Psoas muscle (tissue), 8 donors: ENCODE data around the gene RBM20. TPM values are rescaled to one million over a fixed set of nuclear protein-coding genes. Genes with fewer than 3 reads are reported as not detected.
A peak's percentile ranks its signal among the peaks of the same experiment; 100 is the strongest.

ENCODE experiments used
- ATAC-seq, 4 donors: fragments of 200-7000 bp; cut with Tn5 transposase; one replicate each; pipeline ENCODE4 v1.9.1; 2020; ENCODE audit warnings: moderate library complexity in 3 of 4, mild to moderate bottlenecking in 2 of 4
- DNase-seq, 2 donors: peaks; one replicate each; pipeline ENCODE4 v3.0.0-alpha.2; 2020
- H3K27ac ChIP-seq: fragments of 200-600 bp; one replicate; pipeline ENCODE4 v1.8.0; 2022
- H3K27me3 ChIP-seq, 3 donors: fragments of 200-600 bp in 1 of 3; one replicate each; pipeline versions ENCODE4 v1.6.1 to v1.8.0; 2013 to 2022; ENCODE audit warnings: low read length in 2 of 3, mild to moderate bottlenecking in 2 of 3, moderate library complexity in 1 of 3; ENCODE audit not compliant: insufficient read depth in 3 of 3
- H3K36me3 ChIP-seq, 2 donors: fragments of 200-600 bp in 1 of 2; one replicate each; pipeline versions ENCODE4 v1.6.1 to v1.8.0; 2013 to 2022; ENCODE audit warnings: low read depth in 1 of 2, mild to moderate bottlenecking in 1 of 2, moderate library complexity in 1 of 2; ENCODE audit not compliant: insufficient read depth in 1 of 2
- H3K4me1 ChIP-seq: fragments of 200-600 bp; one replicate; pipeline ENCODE4 v1.8.0; 2022
- H3K4me3 ChIP-seq: fragments of 200-600 bp; one replicate; pipeline ENCODE4 v1.8.0; 2022; ENCODE audit warnings: mild to moderate bottlenecking
- H3K9me3 ChIP-seq: fragments of 200-600 bp; one replicate; pipeline ENCODE4 v1.8.0; 2022
- CTCF ChIP-seq: fragments of 200-600 bp; IDR thresholded peaks from one replicate; pipeline ENCODE4 v1.8.0; 2022; ENCODE audit warnings: antibody characterized with exemption
- WGBS, 3 donors: extraction: QIAGEN DNeasy Blood & Tissue Kit; methylation state at CpG; one replicate each; pipeline versions ENCODE4 v1.1.6 to v1.1.7; 2013; 5-methylcytosine and 5-hydroxymethylcytosine counted together
- intact Hi-C, 2 donors: fragments of 100-400 bp; cut with DNase I; formaldehyde crosslinking; loops; one replicate each; pipeline versions ENCODE4 v1.11.0 to v1.14.2; 2022
- polyA plus RNA-seq, 3 donors: library from polyadenylated mRNA; stranded (reverse); fragments of 200-250 nt; gene quantifications; one replicate each; pipeline ENCODE4 v1.2.3, GENCODE V29; 2013
- total RNA-seq, 4 donors: library from RNA; stranded (reverse); fragmentation: NEBNext Ultra II Directional in 2 of 4; extraction: Animal tissue kit (Norgen Biotek cat#: 25700) in 2 of 4; gene quantifications; one replicate each; pipeline versions ENCODE4 v1.2.1 to v1.2.4, GENCODE V29; 2021 to 2023
- donor health status: healthy with polysubstance abuse.
- donor health status: DM: no; HTN: no; CAD: no; lungs with moderate emphysema.
- donor health status: Bipolar disorder and iron deficiency.
- donor health status: healthy.
- donor health status: DM: yes; HTN: yes; CAD: no.
- donor health status: DM: no; HTN: no; CAD: no.
- donor health status: DM: no; HTN: no; CAD: no.
- donor health status: DM: yes; HTN: yes; CAD: no.

The RBM20 gene
- total and polyA plus RNA-seq, 7 donors: 1.6 to 48.8 (median 14.2) TPM

DNA sequence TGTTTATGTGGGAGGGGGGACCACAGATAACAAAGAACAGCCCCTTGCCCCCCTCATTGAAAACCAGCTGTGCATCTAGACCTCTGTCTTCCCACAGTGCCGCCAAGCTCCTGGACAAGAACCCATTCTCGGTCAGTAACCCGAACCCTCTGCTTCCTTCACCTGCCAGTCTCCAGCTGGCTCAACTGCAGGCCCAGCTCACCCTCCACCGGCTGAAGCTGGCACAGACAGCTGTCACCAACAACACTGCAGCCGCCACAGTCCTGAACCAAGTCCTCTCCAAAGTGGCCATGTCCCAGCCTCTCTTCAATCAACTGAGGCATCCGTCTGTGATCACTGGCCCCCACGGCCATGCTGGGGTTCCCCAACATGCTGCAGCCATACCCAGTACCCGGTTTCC lies 136.6 kb downstream of the RBM20 start:
- Histone ChIP-seq H3K4me1 (peaks cover 55% of the 10 kb centered on the region), H3K27me3 (no peaks in the 10 kb centered on the region), H3K4me3 (no peak overlapping the region), H3K9me3 (no peaks in the 10 kb centered on the region), H3K36me3 (peaks cover 0 to 25% of the 10 kb centered on the region in 2 donors), H3K27ac (peak overlapping the region; percentile 72)
- intact Hi-C loops: loop anchor here in 1 of 2 donors (5.0 kb wide), 1 partner anchor 33 kb away; no protein-coding TSS in a partner anchor
- WGBS, 3 donors: 30 to 41% (median 31%) methylated on average over 8 of the region's 8 CpGs
- DNase-seq: peak; percentile 55 to 84
- peak; percentile 85 to 96 (median 89) for ATAC-seq
- peak; percentile 43 for TF ChIP-seq CTCF

DNA sequence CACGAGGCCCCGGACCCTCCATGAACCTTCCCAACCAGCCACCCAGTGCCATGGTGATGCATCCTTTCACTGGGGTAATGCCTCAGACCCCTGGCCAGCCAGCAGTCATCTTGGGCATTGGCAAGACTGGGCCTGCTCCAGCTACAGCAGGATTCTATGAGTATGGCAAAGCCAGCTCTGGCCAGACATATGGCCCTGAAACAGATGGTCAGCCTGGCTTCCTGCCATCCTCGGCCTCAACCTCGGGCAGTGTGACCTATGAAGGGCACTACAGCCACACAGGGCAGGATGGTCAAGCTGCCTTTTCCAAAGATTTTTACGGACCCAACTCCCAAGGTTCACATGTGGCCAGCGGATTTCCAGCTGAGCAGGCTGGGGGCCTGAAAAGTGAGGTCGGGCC lies 137.0 kb downstream of the RBM20 start:
- peak overlapping the region; percentile 72 for H3K27ac ChIP-seq
- H3K4me3 ChIP-seq: no peak overlapping the region
- no peak for TF ChIP-seq CTCF
- peaks cover 55% of the 10 kb centered on the region for H3K4me1 ChIP-seq
- intact Hi-C loops: loop anchor here in 1 of 2 donors (5.0 kb wide), 1 partner anchor 34 kb away; no protein-coding TSS in a partner anchor
- ATAC-seq: peak; percentile 32 to 67 (median 42)
- peaks cover 0 to 29% of the 10 kb centered on the region in 2 donors for H3K36me3 ChIP-seq
- WGBS, 3 donors: 40 to 64% (median 49%) methylated on average over 7 of the region's 7 CpGs
- H3K9me3 ChIP-seq: no peaks in the 10 kb centered on the region
- DNase-seq: peak; percentile 29 to 75
- H3K27me3 ChIP-seq: no peaks in the 10 kb centered on the region

GRCh38 chr10:110782616-110783015 lies 138.5 kb downstream of the RBM20 start:
- TF ChIP-seq CTCF: no peak
- ATAC-seq (no peak), DNase-seq (no peak)
- Histone ChIP-seq H3K9me3 (no peaks in the 10 kb centered on the region), H3K27ac (no peak overlapping the region), H3K4me3 (no peak overlapping the region), H3K27me3 (no peaks in the 10 kb centered on the region), H3K4me1 (peaks cover 45% of the 10 kb centered on the region), H3K36me3 (peaks cover 0 to 39% of the 10 kb centered on the region in 2 donors)
- 88 to 97% (median 93%) methylated on average over 2 of the region's 2 CpGs for WGBS, 3 donors
- intact Hi-C loops: loop anchor here in 1 of 2 donors (5.0 kb wide), 1 partner anchor 35 kb away; no protein-coding TSS in a partner anchor

DNA sequence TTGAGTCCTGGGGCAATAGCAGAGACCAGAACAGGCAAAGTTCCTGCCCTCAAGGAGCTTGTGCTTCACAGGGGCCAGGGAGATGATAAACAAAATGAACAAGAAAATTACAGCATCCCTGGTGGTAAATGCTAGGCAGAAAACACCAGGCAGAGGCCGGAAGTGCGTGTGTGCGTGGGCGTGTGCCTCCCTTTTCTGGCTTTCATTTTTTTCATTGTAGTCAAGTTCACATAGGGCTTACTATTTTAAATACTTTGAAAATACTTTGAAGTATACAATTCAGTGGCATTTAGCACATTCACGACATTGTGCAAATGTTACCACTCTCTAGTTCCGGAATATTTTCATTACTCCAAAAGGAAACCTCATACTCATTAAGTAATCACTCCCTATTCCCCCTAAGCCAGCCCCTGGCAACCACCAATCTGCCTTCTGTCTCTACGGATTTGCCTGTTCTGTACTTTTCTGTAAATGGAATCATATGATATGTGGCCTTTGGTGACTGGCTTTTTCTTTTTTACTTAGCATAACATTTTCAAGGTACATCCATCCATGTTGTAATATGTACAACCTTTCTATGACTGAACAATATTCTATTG lies 139.5 kb downstream of the RBM20 start:
- intact Hi-C loops: loop anchor here in 1 of 2 donors (5.0 kb wide), 1 partner anchor 36 kb away; no protein-coding TSS in a partner anchor
- Histone ChIP-seq H3K9me3 (no peaks in the 10 kb centered on the region), H3K36me3 (peaks cover 0 to 39% of the 10 kb centered on the region in 2 donors), H3K27ac (peak overlapping the region; percentile 74), H3K4me3 (no peak overlapping the region), H3K4me1 (peaks cover 41% of the 10 kb centered on the region), H3K27me3 (no peaks in the 10 kb centered on the region)
- DNase-seq: no peak
- TF ChIP-seq CTCF: no peak
- WGBS, 3 donors: 50 to 59% (median 51%) methylated on average over 7 of the region's 7 CpGs
- ATAC-seq: no peak
